ENCODE measurements around the gene UBAP1. TPM values are rescaled to one million over a fixed set of nuclear protein-coding genes. Genes with fewer than 3 reads are reported as not detected.
"Not testable (repeated sequence)": the region's sequence is repeated elsewhere in the genome, so short reads cannot be mapped to it uniquely, and the experiment has no call there.

Gene UBAP1
- total RNA-seq (21.6 TPM), polyA plus RNA-seq (54.1 TPM)

DNA sequence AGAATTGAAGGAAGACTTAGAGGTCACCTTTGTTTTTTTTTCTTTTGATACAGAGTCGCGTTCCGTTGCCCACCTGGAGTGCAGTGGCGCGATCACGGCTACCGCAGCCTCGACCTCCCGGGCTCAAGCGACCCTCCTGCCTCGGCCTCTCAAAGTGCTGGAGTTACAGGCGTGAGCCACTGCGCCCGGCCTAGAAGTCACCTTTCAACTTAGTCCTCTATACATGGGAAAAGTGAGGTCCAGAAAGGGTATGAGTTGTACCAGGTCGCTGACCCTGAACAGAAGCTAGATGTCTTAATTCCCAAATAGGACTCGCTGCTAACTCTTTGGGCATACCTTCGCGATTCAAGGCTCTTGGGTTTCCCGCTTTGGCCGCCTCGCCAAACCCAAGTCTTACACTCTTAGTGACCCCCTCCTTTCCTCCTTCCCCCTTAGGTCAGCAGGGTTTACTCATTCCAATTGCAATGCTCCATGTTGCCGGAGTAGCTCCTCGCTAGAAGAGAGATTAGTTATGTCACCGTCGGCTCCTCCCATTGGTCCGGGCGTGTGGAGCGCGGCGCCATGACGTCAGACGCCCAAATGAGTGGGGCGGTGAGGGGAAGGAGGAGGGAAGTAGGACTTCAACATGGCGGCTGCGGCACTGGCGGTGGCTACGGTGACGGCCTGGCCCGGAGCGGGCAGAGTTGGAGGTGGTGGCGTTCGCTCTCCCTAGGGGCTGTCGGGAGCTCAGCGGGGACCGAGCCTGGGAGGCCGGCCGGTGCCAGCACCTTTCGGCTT lies at the start of gene UBAP1:
UBAP1 (plus strand) TSS at position 608 of the 777 bp plus-strand sequence. CDS start 41,872 bp downstream, outside the sequence.
- under 1% methylated on average over 48 of the region's 48 CpGs for WGBS
- peak; percentile 97 for DNase-seq (ENCODE audit: extremely low spot score)
- Histone ChIP-seq H3K36me3 (ENCODE audit: insufficient read depth) (no peaks in the 10 kb centered on the region), H3K4me1 (ENCODE audit: insufficient read depth) (no peaks in the 10 kb centered on the region), H3K27ac (ENCODE audit: low read depth) (peak within 1 kb of the TSS; percentile 99), H3K4me3 (ENCODE audit: low read depth, low read length) (peak within 1 kb of the TSS; percentile 76)

DNA sequence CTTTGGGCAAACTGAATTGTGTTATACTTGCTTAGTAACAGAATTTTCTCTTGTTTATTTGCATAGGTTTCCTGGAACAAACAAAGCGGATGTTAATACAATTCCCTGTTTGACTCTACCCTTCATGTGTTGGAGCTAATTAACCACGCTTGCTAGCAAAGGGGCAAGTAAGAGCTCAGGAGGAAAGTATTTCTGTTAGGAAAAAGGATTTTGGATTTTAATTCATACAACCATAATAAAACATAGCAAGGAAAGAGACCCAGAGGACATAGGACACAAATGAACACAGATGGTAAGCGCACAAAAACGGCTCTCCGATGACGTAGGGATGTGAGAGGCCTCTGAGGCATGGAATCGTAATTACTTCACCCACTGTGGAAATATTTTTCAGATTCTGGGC lies 47.3 kb upstream of the UBAP1 start:
- DNase-seq (ENCODE audit: extremely low spot score) = no peak
- Histone ChIP-seq H3K4me3 (ENCODE audit: low read depth, low read length) (no peak overlapping the region), H3K4me1 (ENCODE audit: insufficient read depth) (no peaks in the 10 kb centered on the region), H3K36me3 (ENCODE audit: insufficient read depth) (no peaks in the 10 kb centered on the region), H3K27ac (ENCODE audit: low read depth) (no peak overlapping the region)
- WGBS = 93% methylated on average over 7 of the region's 7 CpGs

DNA sequence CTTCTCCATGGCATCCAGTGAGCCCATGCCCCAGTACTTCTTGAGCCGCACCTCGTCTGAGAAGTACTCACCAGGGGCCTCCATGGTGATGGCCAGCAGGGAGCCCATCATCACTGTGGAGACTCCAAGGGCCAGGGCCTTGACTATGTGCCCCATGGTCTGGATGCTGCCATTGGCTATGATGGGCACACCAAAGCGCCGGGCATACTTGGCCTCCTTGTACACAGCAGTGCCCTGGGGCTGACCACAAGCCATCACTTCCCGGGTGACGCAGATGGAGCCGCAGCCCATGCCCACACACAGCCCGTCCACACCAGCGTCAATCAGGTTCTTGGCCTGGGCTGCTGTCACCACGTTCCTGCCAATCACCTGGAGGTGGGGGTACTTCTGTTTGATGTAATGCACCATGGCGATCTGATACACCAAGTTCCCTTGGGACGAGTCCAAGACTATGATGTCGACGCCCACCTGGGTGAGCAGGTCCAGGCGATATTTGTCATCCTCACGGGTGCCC lies 45.4 kb upstream of the UBAP1 start:
- 95% methylated on average over 16 of the region's 16 CpGs for WGBS
- H3K4me1 ChIP-seq (ENCODE audit: insufficient read depth) = no peaks in the 10 kb centered on the region
- DNase-seq (ENCODE audit: extremely low spot score) = no peak
- H3K27ac ChIP-seq (ENCODE audit: low read depth) = no peak overlapping the region
- H3K4me3 ChIP-seq (ENCODE audit: low read depth, low read length) = no peak overlapping the region
- no peaks in the 10 kb centered on the region for H3K36me3 ChIP-seq (ENCODE audit: insufficient read depth)

DNA sequence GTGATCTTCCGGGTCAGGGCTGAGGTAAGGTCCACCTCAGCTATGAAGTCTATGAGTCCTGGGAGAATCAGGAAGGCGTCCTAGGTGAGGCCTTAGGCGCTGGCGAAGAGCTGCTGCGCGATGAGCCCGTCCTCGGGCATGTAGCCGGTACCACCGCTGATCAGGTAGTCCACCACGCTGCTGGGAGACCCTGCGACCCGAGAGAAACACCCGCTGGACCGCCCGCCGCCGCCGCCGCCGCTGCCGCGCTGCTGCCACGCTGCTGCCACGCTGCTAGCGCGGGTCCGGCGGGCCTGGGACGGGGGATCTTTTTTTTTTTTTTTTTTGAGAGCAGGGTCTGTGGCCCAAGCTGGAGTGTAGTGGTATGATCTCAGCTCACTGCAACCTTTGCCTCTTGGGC lies 44.3 kb upstream of the UBAP1 start:
- no peak for DNase-seq (ENCODE audit: extremely low spot score)
- H3K4me1 ChIP-seq (ENCODE audit: insufficient read depth) = no peaks in the 10 kb centered on the region
- no peak overlapping the region for H3K4me3 ChIP-seq (ENCODE audit: low read depth, low read length)
- WGBS = 95% methylated on average over 30 of the region's 30 CpGs
- no peak overlapping the region for H3K27ac ChIP-seq (ENCODE audit: low read depth)
- H3K36me3 ChIP-seq (ENCODE audit: insufficient read depth) = no peaks in the 10 kb centered on the region

DNA sequence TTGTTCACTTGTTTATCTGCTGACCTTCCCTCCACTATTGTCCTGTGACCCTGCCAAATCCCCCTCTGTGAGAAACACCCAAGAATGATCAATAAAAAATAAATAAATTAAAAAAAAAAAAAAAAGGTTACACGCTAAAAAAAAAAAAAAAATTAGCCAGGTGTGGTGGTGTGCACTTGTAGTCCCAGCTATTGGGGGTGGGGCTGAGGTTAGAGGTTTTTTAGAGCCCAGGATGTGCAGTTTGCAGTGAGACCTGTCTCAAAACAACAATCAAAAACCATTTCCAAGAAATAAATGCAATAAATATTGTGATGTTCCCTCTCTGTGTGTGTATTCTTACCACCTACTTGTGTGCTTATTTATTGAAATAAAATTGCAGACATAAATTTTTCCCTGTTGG lies 40.2 kb upstream of the UBAP1 start:
- H3K27ac ChIP-seq (ENCODE audit: low read depth); H3K4me1 ChIP-seq (ENCODE audit: insufficient read depth); DNase-seq (ENCODE audit: extremely low spot score); H3K36me3 ChIP-seq (ENCODE audit: insufficient read depth); H3K4me3 ChIP-seq (ENCODE audit: low read depth, low read length): not testable (repeated sequence)
- 77% methylated on average over 1 of the region's 1 CpG for WGBS

DNA sequence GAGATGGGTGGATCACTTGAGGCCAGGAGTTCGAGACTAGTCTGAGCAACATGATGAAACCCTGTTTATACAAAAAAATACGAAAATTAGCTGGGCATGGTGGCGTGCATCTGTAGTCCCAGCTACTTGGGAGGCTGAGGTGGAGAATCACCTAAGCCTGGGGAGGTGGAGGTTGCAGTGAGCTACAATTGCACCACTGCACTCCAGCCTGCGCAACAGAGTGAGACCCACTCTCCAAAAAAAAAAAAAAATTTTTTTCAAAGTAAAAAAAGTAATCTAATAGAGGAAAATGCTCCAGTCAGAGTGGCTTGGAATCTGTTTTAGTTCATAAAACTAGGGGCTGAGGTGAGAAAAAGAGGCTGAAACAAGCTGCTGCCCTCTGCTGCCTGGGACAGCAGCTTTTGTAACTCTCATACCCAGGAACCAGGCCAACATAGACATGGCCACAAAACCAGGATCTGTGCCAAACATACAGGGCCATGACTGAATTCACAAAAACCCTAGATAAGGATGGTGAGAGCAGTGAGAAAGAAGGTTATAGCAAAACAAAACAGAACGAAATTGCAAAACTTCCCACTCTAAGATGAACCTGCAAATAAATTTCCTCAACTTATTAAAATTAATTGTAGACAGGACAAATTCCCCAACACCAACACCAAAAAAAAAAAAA lies 39.2 kb upstream of the UBAP1 start:
- DNase-seq (ENCODE audit: extremely low spot score) = no peak
- 76% methylated on average over 5 of the region's 5 CpGs for WGBS
- no peak overlapping the region for H3K4me3 ChIP-seq (ENCODE audit: low read depth, low read length)
- no peaks in the 10 kb centered on the region for H3K4me1 ChIP-seq (ENCODE audit: insufficient read depth)
- no peaks in the 10 kb centered on the region for H3K36me3 ChIP-seq (ENCODE audit: insufficient read depth)
- no peak overlapping the region for H3K27ac ChIP-seq (ENCODE audit: low read depth)

DNA sequence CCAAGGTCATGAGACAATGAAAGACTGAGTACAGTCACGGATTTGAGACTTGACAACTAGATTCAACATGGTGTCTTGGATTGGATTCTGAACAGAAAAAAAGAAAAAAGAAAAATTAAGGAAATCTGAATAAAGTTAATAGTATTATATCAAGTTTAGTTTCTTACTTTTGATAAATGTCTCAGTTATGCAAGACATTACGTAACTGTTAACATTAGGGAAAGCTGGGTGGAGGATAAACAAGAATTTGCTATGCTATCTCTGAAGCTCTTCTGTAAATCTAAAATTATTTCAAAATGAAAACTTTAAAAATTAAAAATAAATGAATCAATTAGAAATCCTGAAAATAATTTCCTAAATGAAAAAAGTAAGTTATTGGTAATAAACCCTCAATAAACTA lies 38.0 kb upstream of the UBAP1 start:
- Histone ChIP-seq H3K4me1 (ENCODE audit: insufficient read depth) (no peaks in the 10 kb centered on the region), H3K36me3 (ENCODE audit: insufficient read depth) (no peaks in the 10 kb centered on the region), H3K27ac (ENCODE audit: low read depth) (no peak overlapping the region), H3K4me3 (ENCODE audit: low read depth, low read length) (no peak overlapping the region)
- DNase-seq (ENCODE audit: extremely low spot score) = no peak
- 64% methylated on average over 2 of the region's 2 CpGs for WGBS

DNA sequence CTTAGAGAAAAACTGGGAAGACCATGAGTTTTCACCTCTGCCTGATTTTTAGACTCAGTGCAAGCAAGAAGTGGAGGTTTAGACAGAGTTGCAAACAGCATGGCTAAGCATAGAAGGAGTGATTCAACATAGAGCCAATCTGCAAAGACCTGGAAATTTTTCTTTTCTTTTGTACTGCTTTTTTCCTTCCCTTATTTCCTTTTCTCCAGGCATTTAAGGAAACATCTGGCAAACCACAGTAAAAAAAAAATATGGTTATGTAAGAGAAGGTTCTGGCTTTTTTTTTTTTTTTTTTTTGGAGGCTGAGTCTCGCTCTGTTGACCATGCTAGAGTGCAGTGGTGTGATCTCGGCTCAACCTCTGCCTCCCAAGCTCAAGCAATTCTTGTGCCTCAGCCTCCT lies 35.7 kb upstream of the UBAP1 start:
- 73% methylated on average over 2 of the region's 2 CpGs for WGBS
- DNase-seq (ENCODE audit: extremely low spot score) = no peak
- Histone ChIP-seq H3K36me3 (ENCODE audit: insufficient read depth) (no peaks in the 10 kb centered on the region), H3K4me3 (ENCODE audit: low read depth, low read length) (no peak overlapping the region), H3K27ac (ENCODE audit: low read depth) (no peak overlapping the region), H3K4me1 (ENCODE audit: insufficient read depth) (no peaks in the 10 kb centered on the region)

DNA sequence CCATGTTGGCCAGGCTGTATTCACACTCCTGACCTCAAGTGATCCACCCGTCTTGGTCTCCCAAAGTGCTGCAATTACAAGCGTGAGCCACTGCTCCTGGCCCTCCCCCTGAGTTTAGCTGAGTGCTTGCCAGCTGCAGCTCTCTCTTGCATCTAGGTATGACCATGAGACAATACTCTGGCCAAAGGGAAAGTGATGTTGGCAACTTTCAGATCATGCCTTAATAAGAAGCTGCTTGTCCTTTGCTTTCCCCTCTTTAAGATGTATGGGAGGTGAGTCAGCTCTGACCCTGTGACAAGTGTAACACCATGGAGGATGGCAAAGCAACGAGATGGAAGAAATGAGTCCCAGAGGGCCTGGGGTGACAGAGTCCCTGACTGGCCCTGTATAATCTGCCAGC lies 33.7 kb upstream of the UBAP1 start:
- Histone ChIP-seq H3K4me3 (ENCODE audit: low read depth, low read length) (no peak overlapping the region), H3K4me1 (ENCODE audit: insufficient read depth) (no peaks in the 10 kb centered on the region), H3K36me3 (ENCODE audit: insufficient read depth) (no peaks in the 10 kb centered on the region), H3K27ac (ENCODE audit: low read depth) (no peak overlapping the region)
- DNase-seq (ENCODE audit: extremely low spot score) = no peak
- WGBS = 61% methylated on average over 3 of the region's 3 CpGs

DNA sequence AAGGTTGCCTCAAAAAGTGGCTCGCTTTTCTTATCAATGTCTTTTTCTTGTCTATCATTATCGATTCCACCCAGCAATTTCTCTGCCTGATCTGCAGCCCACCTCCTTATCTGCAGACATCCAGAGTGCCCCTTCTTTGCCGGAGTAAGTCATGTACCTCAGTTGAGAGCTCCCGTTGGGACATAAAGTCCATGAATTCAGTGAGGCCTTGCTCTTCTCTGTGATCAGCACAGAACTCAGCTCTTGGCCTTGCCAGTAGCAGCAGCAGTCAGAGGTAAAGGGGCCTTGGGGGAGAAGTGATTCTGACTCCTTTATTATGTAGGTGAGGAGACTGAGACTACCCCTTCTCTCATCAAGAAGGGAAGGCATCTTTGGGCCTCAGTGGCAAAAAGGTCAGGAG lies 27.4 kb upstream of the UBAP1 start:
- Histone ChIP-seq H3K4me3 (ENCODE audit: low read depth, low read length) (no peak overlapping the region), H3K4me1 (ENCODE audit: insufficient read depth) (no peaks in the 10 kb centered on the region), H3K36me3 (ENCODE audit: insufficient read depth) (no peaks in the 10 kb centered on the region), H3K27ac (ENCODE audit: low read depth) (no peak overlapping the region)
- no peak for DNase-seq (ENCODE audit: extremely low spot score)
- 83% methylated on average over 4 of the region's 4 CpGs for WGBS

DNA sequence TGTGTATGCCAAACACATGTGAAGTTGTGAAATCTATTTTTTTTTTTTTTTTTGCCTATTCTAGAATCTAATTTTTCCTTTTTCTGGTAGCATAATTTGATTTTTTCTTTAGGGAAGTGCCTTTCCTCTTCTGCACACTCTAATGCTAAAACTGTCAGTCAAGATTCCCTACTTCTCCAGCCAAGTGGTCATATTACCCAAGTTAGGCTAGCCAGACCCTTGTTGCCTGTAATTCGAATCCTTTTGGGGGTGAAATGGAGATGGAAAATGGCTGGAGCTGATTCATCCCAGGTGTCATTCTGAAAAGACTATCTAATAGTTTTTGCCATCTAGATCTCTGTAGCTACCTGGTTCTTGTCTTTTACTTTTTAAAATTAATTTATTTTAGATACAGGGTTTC lies 24.8 kb upstream of the UBAP1 start:
- 65% methylated on average over 1 of the region's 1 CpG for WGBS
- no peak for DNase-seq (ENCODE audit: extremely low spot score)
- no peaks in the 10 kb centered on the region for H3K36me3 ChIP-seq (ENCODE audit: insufficient read depth)
- no peak overlapping the region for H3K4me3 ChIP-seq (ENCODE audit: low read depth, low read length)
- H3K27ac ChIP-seq (ENCODE audit: low read depth) = no peak overlapping the region
- H3K4me1 ChIP-seq (ENCODE audit: insufficient read depth) = no peaks in the 10 kb centered on the region

DNA sequence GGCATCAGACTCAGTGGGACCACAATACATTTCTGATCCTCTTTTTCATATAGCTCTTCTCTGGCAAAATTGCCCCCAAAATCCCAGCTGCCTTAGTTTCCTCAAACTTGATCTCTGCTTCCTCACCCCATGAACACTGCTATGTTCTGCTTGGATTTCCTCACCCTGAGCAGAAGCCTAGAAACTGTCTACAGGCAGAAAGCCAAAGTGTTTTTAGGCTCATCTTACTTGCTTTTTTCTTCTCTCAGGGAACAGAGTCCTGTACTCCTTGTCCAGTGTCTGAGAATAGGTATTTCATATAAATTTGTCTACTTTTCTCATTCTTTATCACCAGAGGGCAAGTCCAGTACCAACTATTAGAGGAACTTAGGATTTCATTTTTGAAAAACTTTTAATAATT lies 21.5 kb upstream of the UBAP1 start:
- DNase-seq (ENCODE audit: extremely low spot score) = no peak
- H3K27ac ChIP-seq (ENCODE audit: low read depth) = no peak overlapping the region
- H3K4me3 ChIP-seq (ENCODE audit: low read depth, low read length) = no peak overlapping the region
- no peaks in the 10 kb centered on the region for H3K36me3 ChIP-seq (ENCODE audit: insufficient read depth)
- no peaks in the 10 kb centered on the region for H3K4me1 ChIP-seq (ENCODE audit: insufficient read depth)

DNA sequence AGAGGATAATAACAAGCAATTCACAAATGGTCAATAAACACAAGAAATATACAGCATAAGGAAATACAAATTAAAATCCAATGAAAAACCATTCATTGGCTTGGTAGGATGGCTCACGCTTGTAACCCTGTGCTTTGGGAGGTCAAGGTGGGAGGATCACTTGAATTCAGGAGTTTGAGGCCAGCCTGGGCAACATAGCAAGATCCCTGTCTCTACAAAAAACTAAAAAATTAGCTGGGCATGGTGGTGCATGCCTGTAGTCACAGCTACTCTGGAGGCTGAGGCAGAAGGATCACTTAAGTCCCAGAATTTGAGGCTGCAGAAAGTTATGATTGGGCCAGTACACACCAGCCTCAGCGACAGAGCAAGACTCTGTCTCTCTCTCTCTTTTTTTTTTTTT lies 20.9 kb upstream of the UBAP1 start:
- no peaks in the 10 kb centered on the region for H3K4me1 ChIP-seq (ENCODE audit: insufficient read depth)
- 92% methylated on average over 2 of the region's 2 CpGs for WGBS
- H3K4me3 ChIP-seq (ENCODE audit: low read depth, low read length) = no peak overlapping the region
- H3K36me3 ChIP-seq (ENCODE audit: insufficient read depth) = no peaks in the 10 kb centered on the region
- H3K27ac ChIP-seq (ENCODE audit: low read depth) = no peak overlapping the region
- DNase-seq (ENCODE audit: extremely low spot score) = no peak

DNA sequence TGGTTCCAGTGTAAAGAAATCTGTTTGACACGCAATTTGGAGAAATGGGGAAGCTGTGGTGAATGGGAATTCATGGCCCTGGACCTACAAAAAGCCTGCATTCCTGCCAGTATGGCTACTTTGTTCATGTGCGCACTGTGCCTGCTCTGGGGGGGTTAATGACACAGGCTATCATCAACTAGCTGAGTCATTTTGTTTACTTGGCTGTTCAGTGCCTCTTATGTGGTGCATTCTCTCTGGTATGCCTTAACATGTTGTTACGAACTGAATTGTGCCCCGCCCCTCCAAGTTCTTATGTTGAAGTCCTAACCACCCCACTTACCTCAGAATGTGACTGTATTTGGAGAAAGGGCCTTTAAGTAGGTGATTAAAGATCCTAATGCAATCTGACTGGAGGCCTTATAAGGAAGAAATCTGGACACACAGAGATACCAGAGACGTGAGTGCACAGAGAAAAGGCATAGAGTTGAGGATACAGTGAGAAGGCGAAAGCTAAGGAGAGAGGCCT lies 20.4 kb upstream of the UBAP1 start:
- DNase-seq (ENCODE audit: extremely low spot score) = no peak
- H3K27ac ChIP-seq (ENCODE audit: low read depth) = no peak overlapping the region
- 64% methylated on average over 6 of the region's 6 CpGs for WGBS
- no peaks in the 10 kb centered on the region for H3K4me1 ChIP-seq (ENCODE audit: insufficient read depth)
- no peaks in the 10 kb centered on the region for H3K36me3 ChIP-seq (ENCODE audit: insufficient read depth)
- H3K4me3 ChIP-seq (ENCODE audit: low read depth, low read length) = no peak overlapping the region

Measured in urinary bladder (tissue), 4 donors.